ENCODE data around the gene TSC22D2.
"Not testable (repeated sequence)": the region's sequence is repeated elsewhere in the genome, so short reads cannot be mapped to it uniquely, and the experiment has no call there.

TSC22D2 gene

DNA sequence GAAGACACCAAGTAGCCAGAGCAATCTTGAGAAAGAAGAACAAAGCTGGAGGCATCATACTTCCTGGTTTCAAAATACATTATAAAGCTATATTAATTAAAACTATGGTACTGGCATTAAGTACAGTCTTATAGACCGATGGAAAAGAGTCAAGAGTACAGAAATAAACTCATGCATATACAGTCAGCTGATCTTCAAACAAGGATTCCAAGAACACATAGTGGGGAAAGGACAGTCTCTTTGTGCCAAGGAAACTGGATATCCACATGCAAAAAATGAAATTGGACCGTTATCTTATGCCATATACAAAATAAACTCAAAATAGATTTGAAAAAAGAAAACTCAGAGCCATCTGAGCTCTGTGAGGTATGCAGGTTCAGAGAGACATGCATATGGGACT lies 80.8 kb downstream of the TSC22D2 start:
- no peaks in the 10 kb centered on the region for H3K4me1 ChIP-seq (ENCODE audit: control insufficient read depth, insufficient read depth, low read length, poor library complexity, severe bottlenecking)
- H3K9me3 ChIP-seq (ENCODE audit: control insufficient read depth, low read length): peaks cover 7% of the 10 kb centered on the region
- 100% methylated on average over 1 of the region's 2 CpGs; no CpG with 5 or more reads in 1 of the 2 experiments for WGBS, 2 experiments (ENCODE audit: insufficient coverage in 2 of 2)
- H3K36me3 ChIP-seq (ENCODE audit: control insufficient read depth, insufficient read depth, low read length): no peaks in the 10 kb centered on the region
- no peak overlapping the region for H3K27ac ChIP-seq (ENCODE audit: low read depth, low read length, severe bottlenecking)
- H3K4me3 ChIP-seq (ENCODE audit: extremely low read depth, insufficient read depth, low read length, poor library complexity, severe bottlenecking): no peak overlapping the region

- Histone ChIP-seq H3K4me3 (ENCODE audit: extremely low read depth, insufficient read depth, low read length, poor library complexity, severe bottlenecking) (no peak overlapping the region), H3K27ac (ENCODE audit: low read depth, low read length, severe bottlenecking) (no peak overlapping the region), H3K9me3 (ENCODE audit: control insufficient read depth, low read length) (peaks cover 7% of the 10 kb centered on the region), H3K36me3 (ENCODE audit: control insufficient read depth, insufficient read depth, low read length) (no peaks in the 10 kb centered on the region), H3K4me1 (ENCODE audit: control insufficient read depth, insufficient read depth, low read length, poor library complexity, severe bottlenecking) (no peaks in the 10 kb centered on the region)
- 100% methylated on average over 1 of the region's 2 CpGs; no CpG with 5 or more reads in 1 of the 2 experiments for WGBS, 2 experiments (ENCODE audit: insufficient coverage in 2 of 2)
Observed at GRCh38 chr3:150490277-150490986, 82.3 kb downstream of the TSC22D2 start.

- H3K4me3 ChIP-seq (ENCODE audit: extremely low read depth, insufficient read depth, low read length, poor library complexity, severe bottlenecking): no peak overlapping the region
- no peak overlapping the region for H3K27ac ChIP-seq (ENCODE audit: low read depth, low read length, severe bottlenecking)
- H3K9me3 ChIP-seq (ENCODE audit: control insufficient read depth, low read length): no peaks in the 10 kb centered on the region
- no peaks in the 10 kb centered on the region for H3K36me3 ChIP-seq (ENCODE audit: control insufficient read depth, insufficient read depth, low read length)
- H3K4me1 ChIP-seq (ENCODE audit: control insufficient read depth, insufficient read depth, low read length, poor library complexity, severe bottlenecking): no peaks in the 10 kb centered on the region
- WGBS, 2 experiments (ENCODE audit: insufficient coverage in 2 of 2): 100% methylated on average over 2 of the region's 5 CpGs
Observed at GRCh38 chr3:150494411-150494977, 86.4 kb downstream of the TSC22D2 start.

DNA sequence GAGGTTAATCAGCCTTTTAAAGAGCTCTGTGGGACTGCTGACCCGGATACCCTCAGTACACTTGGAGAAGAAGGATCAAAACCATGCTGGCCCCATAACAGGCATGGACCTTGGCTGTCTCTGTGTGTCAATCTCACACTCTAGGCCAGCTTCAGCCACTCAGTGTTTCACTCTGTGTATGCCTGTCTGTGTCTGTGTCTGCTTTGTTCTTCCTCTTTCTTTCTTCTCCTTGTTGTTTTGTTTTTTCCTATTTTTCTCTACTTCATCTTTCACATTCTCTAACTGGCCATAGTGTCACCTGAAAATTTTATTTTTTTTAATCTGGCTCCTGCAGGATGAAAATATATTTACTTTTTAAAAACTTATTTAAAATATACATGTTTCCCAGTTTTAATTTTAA lies 87.1 kb downstream of the TSC22D2 start:
- no peaks in the 10 kb centered on the region for H3K4me1 ChIP-seq (ENCODE audit: control insufficient read depth, insufficient read depth, low read length, poor library complexity, severe bottlenecking)
- no peak overlapping the region for H3K27ac ChIP-seq (ENCODE audit: low read depth, low read length, severe bottlenecking)
- H3K36me3 ChIP-seq (ENCODE audit: control insufficient read depth, insufficient read depth, low read length): no peaks in the 10 kb centered on the region
- H3K4me3 ChIP-seq (ENCODE audit: extremely low read depth, insufficient read depth, low read length, poor library complexity, severe bottlenecking): no peak overlapping the region
- peaks cover 4% of the 10 kb centered on the region for H3K9me3 ChIP-seq (ENCODE audit: control insufficient read depth, low read length)
- 67% methylated on average over 1 of the region's 1 CpG for WGBS, 2 experiments (ENCODE audit: insufficient coverage in 2 of 2)

- Histone ChIP-seq H3K36me3 (ENCODE audit: control insufficient read depth, insufficient read depth, low read length) (no peaks in the 10 kb centered on the region), H3K4me1 (ENCODE audit: control insufficient read depth, insufficient read depth, low read length, poor library complexity, severe bottlenecking) (no peaks in the 10 kb centered on the region), H3K9me3 (ENCODE audit: control insufficient read depth, low read length) (peaks cover 4% of the 10 kb centered on the region), H3K27ac (ENCODE audit: low read depth, low read length, severe bottlenecking) (no peak overlapping the region), H3K4me3 (ENCODE audit: extremely low read depth, insufficient read depth, low read length, poor library complexity, severe bottlenecking) (no peak overlapping the region)
- WGBS, 2 experiments (ENCODE audit: insufficient coverage in 2 of 2): 0% methylated on average over 1 to 2 of the region's 2 CpGs
Observed at GRCh38 chr3:150495563-150496168, 87.6 kb downstream of the TSC22D2 start.

DNA sequence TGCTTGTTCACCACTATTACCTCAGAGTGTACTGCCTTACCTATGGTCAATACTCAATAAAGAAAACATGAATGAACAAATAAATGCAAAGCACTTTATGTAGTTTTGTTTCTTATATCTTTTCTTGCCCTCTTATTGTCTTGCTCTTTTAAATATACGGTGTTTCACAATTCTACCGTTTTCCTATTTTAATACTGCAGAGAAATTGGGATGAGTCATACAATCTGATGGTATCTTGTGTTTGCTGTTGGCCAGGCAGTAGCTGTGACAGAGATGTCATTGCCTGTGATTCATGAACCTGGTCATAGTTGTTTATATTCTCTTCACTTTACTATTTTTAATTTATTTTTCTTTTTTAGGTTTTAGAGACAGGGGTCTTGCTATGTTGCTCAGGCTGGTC lies 89.9 kb downstream of the TSC22D2 start:
- H3K36me3 ChIP-seq (ENCODE audit: control insufficient read depth, insufficient read depth, low read length): no peaks in the 10 kb centered on the region
- no peak overlapping the region for H3K27ac ChIP-seq (ENCODE audit: low read depth, low read length, severe bottlenecking)
- H3K4me3 ChIP-seq (ENCODE audit: extremely low read depth, insufficient read depth, low read length, poor library complexity, severe bottlenecking): no peak overlapping the region
- no CpG with 5 or more reads among the region's 2 CpGs for WGBS, 2 experiments (ENCODE audit: insufficient coverage in 2 of 2)
- no peaks in the 10 kb centered on the region for H3K4me1 ChIP-seq (ENCODE audit: control insufficient read depth, insufficient read depth, low read length, poor library complexity, severe bottlenecking)
- peaks cover 11% of the 10 kb centered on the region for H3K9me3 ChIP-seq (ENCODE audit: control insufficient read depth, low read length)

- not testable (repeated sequence) for H3K27ac ChIP-seq (ENCODE audit: low read depth, low read length, severe bottlenecking); H3K36me3 ChIP-seq (ENCODE audit: control insufficient read depth, insufficient read depth, low read length); H3K4me1 ChIP-seq (ENCODE audit: control insufficient read depth, insufficient read depth, low read length, poor library complexity, severe bottlenecking); H3K4me3 ChIP-seq (ENCODE audit: extremely low read depth, insufficient read depth, low read length, poor library complexity, severe bottlenecking)
- 100% methylated on average over 1 of the region's 1 CpG; no CpG with 5 or more reads in 1 of the 2 experiments for WGBS, 2 experiments (ENCODE audit: insufficient coverage in 2 of 2)
- peaks cover 11% of the 10 kb centered on the region for H3K9me3 ChIP-seq (ENCODE audit: control insufficient read depth, low read length)
Observed at GRCh38 chr3:150500960-150501359, 92.9 kb downstream of the TSC22D2 start.

- WGBS, 2 experiments (ENCODE audit: insufficient coverage in 2 of 2): 85 to 95% methylated on average over 3 to 5 of the region's 5 CpGs
- H3K4me1 ChIP-seq (ENCODE audit: control insufficient read depth, insufficient read depth, low read length, poor library complexity, severe bottlenecking): no peaks in the 10 kb centered on the region
- H3K9me3 ChIP-seq (ENCODE audit: control insufficient read depth, low read length): peaks cover 11% of the 10 kb centered on the region
- no peak overlapping the region for H3K4me3 ChIP-seq (ENCODE audit: extremely low read depth, insufficient read depth, low read length, poor library complexity, severe bottlenecking)
- H3K36me3 ChIP-seq (ENCODE audit: control insufficient read depth, insufficient read depth, low read length): no peaks in the 10 kb centered on the region
- no peak overlapping the region for H3K27ac ChIP-seq (ENCODE audit: low read depth, low read length, severe bottlenecking)
Observed at GRCh38 chr3:150503402-150504099, 95.5 kb downstream of the TSC22D2 start.

DNA sequence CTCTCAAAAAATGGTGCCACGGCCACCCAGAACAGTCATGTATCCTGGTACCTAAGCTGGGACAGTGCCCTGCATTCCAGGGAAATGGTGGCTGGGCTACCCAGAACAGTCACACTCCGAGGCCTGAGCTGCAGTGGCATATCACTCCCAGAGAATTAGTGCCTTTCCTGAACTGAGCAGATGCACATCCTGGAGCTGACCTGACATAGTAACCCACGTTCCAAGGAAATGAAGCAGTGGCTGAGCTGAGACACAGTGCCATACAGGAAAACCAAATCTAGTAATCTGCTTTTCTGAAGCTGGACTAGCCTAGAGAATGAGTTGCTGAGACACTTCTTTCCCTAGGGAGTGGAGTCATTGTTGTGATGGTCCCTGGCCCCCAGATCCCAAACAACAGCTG lies 96.4 kb downstream of the TSC22D2 start:
- WGBS, 2 experiments (ENCODE audit: insufficient coverage in 2 of 2): 90 to 92% methylated on average over 3 of the region's 3 CpGs

GRCh38 chr3:150508401-150508800 lies 100.3 kb downstream of the TSC22D2 start:
- Histone ChIP-seq H3K27ac (ENCODE audit: low read depth, low read length, severe bottlenecking) (no peak overlapping the region), H3K36me3 (ENCODE audit: control insufficient read depth, insufficient read depth, low read length) (no peaks in the 10 kb centered on the region), H3K4me3 (ENCODE audit: extremely low read depth, insufficient read depth, low read length, poor library complexity, severe bottlenecking) (no peak overlapping the region), H3K4me1 (ENCODE audit: control insufficient read depth, insufficient read depth, low read length, poor library complexity, severe bottlenecking) (no peaks in the 10 kb centered on the region), H3K9me3 (ENCODE audit: control insufficient read depth, low read length) (no peaks in the 10 kb centered on the region)

More for the DNA sequence above, 96.4 kb downstream of the TSC22D2 start:
- peaks cover 11% of the 10 kb centered on the region for H3K9me3 ChIP-seq (ENCODE audit: control insufficient read depth, low read length)
- H3K4me3 ChIP-seq (ENCODE audit: extremely low read depth, insufficient read depth, low read length, poor library complexity, severe bottlenecking): no peak overlapping the region
- H3K4me1 ChIP-seq (ENCODE audit: control insufficient read depth, insufficient read depth, low read length, poor library complexity, severe bottlenecking): no peaks in the 10 kb centered on the region
- no peaks in the 10 kb centered on the region for H3K36me3 ChIP-seq (ENCODE audit: control insufficient read depth, insufficient read depth, low read length)
- H3K27ac ChIP-seq (ENCODE audit: low read depth, low read length, severe bottlenecking): no peak overlapping the region

All from mesodermal cell (in vitro differentiated cells).